LNCAP (cell line): Measurements from ENCODE around the gene SLC22A9.

Source experiments
- TF ChIP-seq, protein P1 (sequence below): fragments of 450-650 bp; IDR thresholded peaks from 2 replicates; pipeline ENCODE4 v1.5.1; 2017; ENCODE audit warnings: mild to moderate bottlenecking

SLC22A9 gene

GRCh38 chr11:63371396-63371795 lies 1.8 kb downstream of the SLC22A9 start:
- TF ChIP-seq, protein P1, sequence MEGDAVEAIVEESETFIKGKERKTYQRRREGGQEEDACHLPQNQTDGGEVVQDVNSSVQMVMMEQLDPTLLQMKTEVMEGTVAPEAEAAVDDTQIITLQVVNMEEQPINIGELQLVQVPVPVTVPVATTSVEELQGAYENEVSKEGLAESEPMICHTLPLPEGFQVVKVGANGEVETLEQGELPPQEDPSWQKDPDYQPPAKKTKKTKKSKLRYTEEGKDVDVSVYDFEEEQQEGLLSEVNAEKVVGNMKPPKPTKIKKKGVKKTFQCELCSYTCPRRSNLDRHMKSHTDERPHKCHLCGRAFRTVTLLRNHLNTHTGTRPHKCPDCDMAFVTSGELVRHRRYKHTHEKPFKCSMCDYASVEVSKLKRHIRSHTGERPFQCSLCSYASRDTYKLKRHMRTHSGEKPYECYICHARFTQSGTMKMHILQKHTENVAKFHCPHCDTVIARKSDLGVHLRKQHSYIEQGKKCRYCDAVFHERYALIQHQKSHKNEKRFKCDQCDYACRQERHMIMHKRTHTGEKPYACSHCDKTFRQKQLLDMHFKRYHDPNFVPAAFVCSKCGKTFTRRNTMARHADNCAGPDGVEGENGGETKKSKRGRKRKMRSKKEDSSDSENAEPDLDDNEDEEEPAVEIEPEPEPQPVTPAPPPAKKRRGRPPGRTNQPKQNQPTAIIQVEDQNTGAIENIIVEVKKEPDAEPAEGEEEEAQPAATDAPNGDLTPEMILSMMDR, result no peak

GRCh38 chr11:63375434-63375833 lies 5.8 kb downstream of the SLC22A9 start:
- TF ChIP-seq, protein P1, result no peak

GRCh38 chr11:63380130-63380529 lies 10.5 kb downstream of the SLC22A9 start:
- TF ChIP-seq, protein P1, result no peak

DNA sequence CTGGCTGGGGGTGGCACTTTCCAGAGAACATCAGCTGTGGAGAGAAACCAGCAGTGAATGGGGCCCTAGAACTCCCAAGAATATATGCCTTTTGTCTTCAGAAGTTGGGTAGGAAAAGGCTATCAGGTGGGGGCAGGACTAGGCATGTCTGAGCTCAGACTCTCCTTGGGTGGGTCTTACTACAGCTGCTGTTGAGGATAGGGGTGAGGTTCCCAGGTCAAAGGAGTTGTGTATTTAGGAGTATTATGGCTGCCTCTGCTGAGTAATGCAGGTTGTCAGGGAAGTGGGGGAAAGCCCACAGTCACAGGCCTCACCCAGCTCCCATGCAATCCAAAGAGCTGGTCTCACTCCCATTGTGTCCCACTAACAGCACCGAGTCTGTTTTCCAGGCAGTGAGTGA lies 26.1 kb downstream of the SLC22A9 start:
- TF ChIP-seq, protein P1, result no peak

- TF ChIP-seq, protein P1, result no peak
These were observed 34.8 kb downstream of the SLC22A9 start for GRCh38 chr11:63404161-63404935.

DNA sequence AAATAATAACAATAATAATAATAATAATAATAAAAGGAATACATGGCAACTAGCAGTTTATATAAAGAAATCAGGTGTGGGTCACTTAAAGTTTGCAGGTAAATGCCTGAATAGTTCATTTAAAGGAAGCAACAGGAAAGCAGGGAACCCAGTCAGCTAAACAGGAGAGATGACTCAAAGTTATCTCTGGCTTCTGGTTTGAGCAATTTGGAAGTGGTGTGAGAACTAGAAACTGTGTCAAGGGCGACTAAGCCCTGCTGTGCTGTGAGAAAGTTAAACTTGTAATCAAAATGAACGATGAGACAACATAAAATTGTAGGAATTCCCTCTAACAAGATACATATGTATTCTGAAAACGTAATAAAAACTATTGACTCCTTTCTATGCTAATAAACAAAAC lies 35.5 kb downstream of the SLC22A9 start:
- TF ChIP-seq, protein P1, result no peak

- TF ChIP-seq, protein P1, result no peak
These were observed 36.9 kb downstream of the SLC22A9 start for GRCh38 chr11:63406458-63406857.
